IPS-18c (cell line): Measurements from ENCODE around the gene PEX7.
"Not testable (repeated sequence)": the region's sequence is repeated elsewhere in the genome, so short reads cannot be mapped to it uniquely, and the experiment has no call there.

Source experiments
- H3K4me3 ChIP-seq: 2 replicates; pipeline ENCODE4 v1.7.0; 2013; ENCODE audit warnings: low read depth, mild to moderate bottlenecking, low read length, moderate library complexity; ENCODE audit not compliant: insufficient read depth
- H3K9me3 ChIP-seq: one replicate; pipeline ENCODE4 v1.6.1; 2013; ENCODE audit warnings: mild to moderate bottlenecking, low read length, moderate library complexity; ENCODE audit not compliant: control insufficient read depth, insufficient read depth

Gene PEX7

DNA sequence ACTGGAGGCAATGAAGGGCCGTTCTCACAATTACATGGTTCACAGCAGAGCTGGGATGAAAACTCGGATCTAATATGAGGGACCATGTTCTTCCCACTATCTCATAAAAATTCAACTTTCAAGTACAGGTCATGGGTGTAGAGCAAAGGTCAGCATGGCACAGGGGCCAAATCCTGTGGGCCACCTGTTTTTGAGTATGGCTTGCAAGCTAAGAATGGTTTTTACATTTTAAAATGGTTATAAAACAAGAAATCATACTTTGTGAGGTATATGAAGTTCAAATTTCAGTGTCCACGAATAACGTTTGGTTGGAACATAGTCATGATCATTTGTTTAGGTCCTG is 34.7 kb upstream of the PEX7 start:
- H3K9me3 ChIP-seq: no peaks in the 10 kb centered on the region
- H3K4me3 ChIP-seq: no peak overlapping the region

DNA sequence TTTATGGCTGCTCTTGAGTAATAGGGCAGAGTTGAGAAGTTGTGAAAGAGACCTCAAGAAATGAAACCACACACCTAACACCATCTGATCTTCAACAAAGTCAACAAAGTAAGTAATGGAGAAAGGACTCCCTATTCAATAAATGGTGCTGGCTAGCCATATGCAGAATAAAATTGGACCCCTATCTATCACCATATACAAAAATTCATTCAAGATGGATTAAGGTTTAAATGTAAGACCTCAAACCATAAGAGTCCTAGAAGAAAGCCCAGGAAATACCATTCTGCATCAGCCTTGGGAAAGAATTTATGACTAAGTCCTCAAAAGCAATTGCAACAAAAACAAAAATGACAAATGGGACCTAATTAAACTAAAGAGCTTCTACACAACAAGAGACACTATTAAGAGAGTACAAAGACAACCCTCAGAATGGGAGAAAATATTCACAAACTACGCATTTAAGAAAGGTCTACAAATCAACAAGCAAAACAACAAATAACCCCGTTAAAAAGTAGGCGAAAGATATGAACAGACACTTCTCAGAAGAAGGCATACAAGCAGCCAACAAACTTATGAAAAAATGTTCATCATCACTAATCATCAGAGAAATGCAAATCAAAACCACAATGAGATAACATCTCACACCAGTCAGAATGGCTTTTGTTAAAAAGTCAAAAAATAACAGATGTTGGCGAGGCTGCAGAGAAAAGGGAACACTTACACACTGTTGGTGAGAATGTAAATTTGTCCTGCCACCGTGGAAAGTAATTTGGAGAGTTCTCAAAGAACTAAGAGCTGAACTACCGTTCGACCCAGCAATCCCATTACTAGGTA is 34.1 kb upstream of the PEX7 start:
- Histone ChIP-seq H3K9me3 (no peaks in the 10 kb centered on the region), H3K4me3 (no peak overlapping the region)

DNA sequence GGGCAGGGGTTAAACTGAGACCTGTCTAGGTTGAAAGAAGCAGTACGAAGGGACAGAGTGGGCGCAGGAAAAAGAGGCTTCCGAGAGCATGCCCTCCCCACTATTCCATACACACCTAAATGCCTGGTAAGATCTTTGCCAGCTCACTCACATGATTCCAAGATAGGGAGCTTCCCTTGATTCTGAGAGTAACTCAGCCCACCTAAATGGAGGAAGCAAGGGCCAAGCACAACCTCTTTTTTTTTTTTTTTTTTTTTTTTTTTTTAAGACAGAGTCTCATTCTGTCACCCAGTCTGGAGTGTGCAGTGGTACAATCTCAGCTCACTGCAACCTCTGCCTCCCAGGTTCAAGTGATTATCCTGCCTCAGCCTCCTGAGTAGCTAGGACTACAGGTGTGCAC is 33.0 kb upstream of the PEX7 start:
- not testable (repeated sequence) for H3K4me3 ChIP-seq, H3K9me3 ChIP-seq

GRCh38 chr6:136790411-136791295 is 31.7 kb upstream of the PEX7 start:
- H3K4me3 ChIP-seq: peak overlapping the region; percentile 84
- no peaks in the 10 kb centered on the region for H3K9me3 ChIP-seq

DNA sequence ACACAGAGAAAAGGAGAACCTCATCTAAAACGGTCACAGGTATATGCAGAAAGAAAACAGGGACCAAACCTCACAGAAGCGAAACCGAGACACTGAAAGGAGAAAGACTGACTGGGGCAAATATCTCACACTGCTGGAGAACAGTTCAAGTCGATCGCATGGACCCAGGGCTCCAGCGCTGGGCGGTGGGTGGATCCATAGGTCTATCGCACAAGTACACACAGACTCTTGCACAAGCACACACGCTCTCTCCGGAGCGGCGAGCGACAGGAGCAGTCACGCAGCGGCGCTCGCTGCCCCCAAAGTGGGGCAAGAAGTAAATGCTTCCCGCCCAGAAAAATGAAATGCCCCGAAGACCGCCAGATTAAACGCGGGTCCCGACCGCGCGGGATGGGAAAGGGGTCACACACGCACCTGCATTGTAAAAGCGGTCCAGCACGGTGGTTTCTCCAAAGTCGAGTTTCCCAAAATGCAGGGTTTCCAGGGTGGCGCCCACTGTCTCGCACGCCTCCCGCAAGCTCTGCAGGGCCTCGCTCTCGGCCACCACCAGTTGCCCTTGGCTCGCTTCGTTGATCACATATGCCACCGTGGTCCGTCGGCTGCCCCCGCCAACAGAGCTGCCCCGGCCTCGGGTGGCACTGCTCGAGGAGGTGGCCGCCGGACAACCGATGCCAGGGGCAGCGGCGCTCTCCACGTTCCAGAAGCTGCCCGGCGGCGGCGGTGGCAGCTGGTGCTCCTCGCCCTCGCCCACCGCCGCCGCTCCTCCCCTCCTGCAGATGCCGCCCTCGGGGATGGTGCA is 30.9 kb upstream of the PEX7 start:
- Histone ChIP-seq H3K9me3 (no peaks in the 10 kb centered on the region), H3K4me3 (peak overlapping the region; percentile 84)

DNA sequence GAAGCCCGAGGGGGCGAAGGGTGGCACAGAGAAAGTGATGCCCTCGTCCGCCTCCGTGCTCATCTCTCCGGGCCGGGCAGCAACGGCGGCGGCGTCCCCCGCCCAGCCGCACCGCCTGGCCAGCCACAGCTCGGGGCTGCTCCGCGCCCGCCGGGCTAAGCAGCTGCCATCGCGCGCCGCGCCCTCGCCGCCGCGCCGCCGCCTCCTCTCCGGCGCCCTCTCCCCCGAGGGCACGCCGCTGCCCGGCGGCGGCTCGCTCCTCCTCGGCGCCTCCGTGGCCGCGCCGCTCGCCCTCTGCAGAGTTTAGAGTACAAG is 30.3 kb upstream of the PEX7 start:
- no peaks in the 10 kb centered on the region for H3K9me3 ChIP-seq
- peak overlapping the region; percentile 84 for H3K4me3 ChIP-seq

GRCh38 chr6:136792410-136793262 is 29.8 kb upstream of the PEX7 start, which contains the start of gene MAP3K5:
TSS of gene MAP3K5 (minus strand) at chr6:136792477. CDS start at chr6:136792157, 320 bp downstream.
- Histone ChIP-seq H3K9me3 (no peaks in the 10 kb centered on the region), H3K4me3 (peak within 1 kb of the TSS; percentile 84)

DNA sequence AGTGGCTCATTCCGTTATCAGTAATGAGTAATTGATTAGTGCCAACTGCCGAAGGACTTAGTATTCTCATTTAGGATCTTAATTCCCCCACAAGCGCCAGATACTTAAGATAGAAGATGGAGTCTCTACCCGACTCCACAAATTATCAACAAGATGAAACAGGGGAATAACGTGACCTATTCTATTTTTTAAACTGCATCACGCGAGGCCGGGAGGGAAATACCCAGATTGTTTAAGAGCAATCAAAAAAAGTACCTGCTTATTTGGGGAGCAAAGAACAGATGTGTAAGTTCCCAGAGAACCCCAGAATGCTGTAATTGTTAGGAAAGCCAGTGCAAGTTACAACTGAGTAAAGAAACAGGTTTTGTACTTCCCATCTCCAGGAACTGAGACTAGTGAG is 29.0 kb upstream of the PEX7 start:
- no peak overlapping the region; the same call in 1 of the 2 replicates for H3K4me3 ChIP-seq
- H3K9me3 ChIP-seq: no peaks in the 10 kb centered on the region

- no peak overlapping the region for H3K4me3 ChIP-seq
- H3K9me3 ChIP-seq: no peaks in the 10 kb centered on the region
Observed at GRCh38 chr6:136795386-136795785, 27.0 kb upstream of the PEX7 start.

GRCh38 chr6:136795996-136796395 is 26.4 kb upstream of the PEX7 start:
- no peak overlapping the region for H3K4me3 ChIP-seq
- H3K9me3 ChIP-seq: no peaks in the 10 kb centered on the region

- no peaks in the 10 kb centered on the region for H3K9me3 ChIP-seq
- no peak overlapping the region for H3K4me3 ChIP-seq
Observed at GRCh38 chr6:136798044-136798443, 24.3 kb upstream of the PEX7 start.

- Histone ChIP-seq H3K9me3 (no peaks in the 10 kb centered on the region), H3K4me3 (no peak overlapping the region)
Observed at GRCh38 chr6:136801581-136801980, 20.8 kb upstream of the PEX7 start.

DNA sequence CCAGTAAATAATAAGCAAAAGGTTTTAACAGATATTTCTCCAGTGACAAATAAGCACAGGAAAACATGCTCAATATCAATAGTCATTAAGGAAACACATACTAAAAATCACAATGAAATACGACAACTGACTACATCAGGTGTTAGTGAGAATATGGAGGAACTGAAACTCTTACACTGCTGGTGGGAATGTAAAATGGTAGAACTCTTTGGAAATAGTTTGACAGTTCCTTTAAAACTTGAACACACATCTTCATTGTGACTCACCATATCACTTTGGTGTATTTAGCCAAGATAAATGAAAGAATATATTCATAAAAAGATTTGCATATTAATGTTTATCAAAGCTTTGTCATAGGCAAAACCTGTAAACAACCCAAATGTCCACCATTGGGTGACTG is 18.8 kb upstream of the PEX7 start:
- H3K4me3 ChIP-seq: no peak overlapping the region
- H3K9me3 ChIP-seq: no peaks in the 10 kb centered on the region

DNA sequence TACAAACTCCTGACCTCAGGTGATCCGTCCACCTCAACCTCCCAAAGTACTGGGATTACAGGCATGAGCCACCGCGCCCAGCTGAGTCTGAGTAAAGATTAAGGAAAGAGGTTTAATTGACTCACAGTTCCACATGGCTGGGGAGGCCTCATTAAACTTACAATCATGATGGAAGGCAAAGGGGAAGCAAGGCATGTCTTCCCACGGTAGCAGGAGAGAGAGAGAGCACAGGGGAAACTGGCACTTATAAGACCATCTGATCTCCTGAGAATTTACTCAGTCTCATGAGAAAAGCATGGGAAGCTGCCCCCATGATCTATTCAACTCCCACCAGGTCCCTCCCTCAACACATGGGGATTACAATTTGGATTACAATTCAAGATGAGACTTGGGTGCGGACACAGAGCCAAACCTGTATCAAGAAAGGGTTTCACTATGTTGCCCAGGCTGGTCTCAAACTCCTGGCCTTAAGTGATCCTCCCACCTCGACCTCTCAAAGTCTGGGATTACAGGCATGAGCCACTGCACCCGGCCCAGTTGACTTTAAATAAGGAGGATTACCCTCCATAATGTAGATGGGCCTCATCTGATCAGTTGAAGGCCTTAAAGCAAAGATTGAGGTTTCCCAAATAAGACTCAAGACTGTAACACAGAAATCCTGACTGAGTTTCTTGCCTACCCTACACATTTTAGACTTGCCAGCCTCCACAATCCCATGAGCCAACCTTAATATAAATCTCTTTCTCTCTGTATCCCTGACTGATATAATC is 13.1 kb upstream of the PEX7 start:
- H3K4me3 ChIP-seq: no peak overlapping the region
- no peaks in the 10 kb centered on the region for H3K9me3 ChIP-seq

GRCh38 chr6:136811272-136811671 is 11.1 kb upstream of the PEX7 start:
- Histone ChIP-seq H3K4me3 (no peak overlapping the region), H3K9me3 (no peaks in the 10 kb centered on the region)

DNA sequence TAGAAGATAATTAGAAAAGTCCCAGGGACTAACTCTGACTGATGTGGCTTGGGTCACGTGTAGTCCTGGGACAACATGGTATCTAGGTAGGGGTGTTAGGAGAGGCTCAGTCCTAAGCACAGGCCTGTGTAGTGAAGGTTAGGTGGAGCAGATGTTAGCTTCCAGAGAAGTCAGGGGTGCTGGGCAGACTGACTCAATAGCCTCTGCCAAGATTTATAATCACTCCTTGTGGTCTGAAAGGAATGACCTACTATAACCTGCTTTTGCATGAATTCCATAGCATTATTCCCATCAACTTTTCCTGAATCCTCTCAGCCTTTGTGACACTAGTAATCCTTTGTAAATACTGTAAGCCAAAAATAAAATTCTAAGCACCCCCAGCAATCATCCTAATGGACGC is 10.2 kb upstream of the PEX7 start:
- Histone ChIP-seq H3K4me3 (no peak overlapping the region), H3K9me3 (no peaks in the 10 kb centered on the region)
